Liver (tissue), 9 donors: ENCODE results near the gene ANKRD13A. TPM values are rescaled to one million over a fixed set of nuclear protein-coding genes. Genes with fewer than 3 reads are reported as not detected.
"Not testable (repeated sequence)": the region's sequence is repeated elsewhere in the genome, so short reads cannot be mapped to it uniquely, and the experiment has no call there.

ENCODE experiments used
- DNase-seq: peaks from one replicate; pipeline ENCODE4 v3.0.0-alpha.2; 2017; ENCODE audit warnings: low spot score
- H3K27ac ChIP-seq, 2 donors: one replicate each; pipeline ENCODE4 v1.7.0; 2013; ENCODE audit warnings: inconsistent platforms in 2 of 2, low read length in 2 of 2, control low read depth in 1 of 2, low read depth in 1 of 2, mild to moderate bottlenecking in 1 of 2
- H3K27me3 ChIP-seq, 4 donors: one replicate each; pipeline versions ENCODE4 v1.6.1 to v1.7.0; 2013; ENCODE audit warnings: low read length in 3 of 4, inconsistent platforms in 1 of 4, mild to moderate bottlenecking in 1 of 4, moderate library complexity in 1 of 4; ENCODE audit not compliant: control insufficient read depth in 4 of 4, insufficient read depth in 4 of 4
- H3K36me3 ChIP-seq, 4 donors: one replicate each; pipeline versions ENCODE4 v1.6.1 to v1.7.0; 2013; ENCODE audit warnings: low read length in 3 of 4, mild to moderate bottlenecking in 3 of 4, low read depth in 1 of 4, moderate library complexity in 1 of 4; ENCODE audit not compliant: control insufficient read depth in 4 of 4, insufficient read depth in 3 of 4
- H3K4me1 ChIP-seq, 4 donors: one replicate each; pipeline versions ENCODE4 v1.6.1 to v1.7.0; 2013; ENCODE audit warnings: low read length in 3 of 4, mild to moderate bottlenecking in 3 of 4, moderate library complexity in 1 of 4; ENCODE audit not compliant: control insufficient read depth in 4 of 4, insufficient read depth in 4 of 4
- H3K4me3 ChIP-seq, 3 donors: one replicate each; pipeline versions ENCODE4 v1.6.1 to v1.7.0; 2013; ENCODE audit warnings: low read length in 3 of 3, control low read depth in 1 of 3, low read depth in 1 of 3, mild to moderate bottlenecking in 1 of 3
- H3K9ac ChIP-seq, 2 donors: one replicate each; pipeline ENCODE4 v1.7.0; 2013; ENCODE audit warnings: low read length in 2 of 2, mild to moderate bottlenecking in 2 of 2, moderate library complexity in 2 of 2, control low read depth in 1 of 2, low read depth in 1 of 2
- H3K9me3 ChIP-seq, 4 donors: one replicate each; pipeline versions ENCODE4 v1.6.1 to v1.7.0; 2013; ENCODE audit warnings: low read length in 3 of 4; ENCODE audit not compliant: control insufficient read depth in 4 of 4
- EGR1 ChIP-seq, 2 donors: IDR thresholded peaks; 2 replicates each; pipeline ENCODE4 v1.6.1; 2016 to 2018; ENCODE audit warnings: antibody characterized with exemption in 2 of 2, low read depth in 2 of 2
- FOXA1 ChIP-seq: IDR thresholded peaks from 2 replicates; pipeline ENCODE4 v1.6.1; 2016; ENCODE audit warnings: antibody characterized with exemption
- NR2F2 ChIP-seq: IDR thresholded peaks from 2 replicates; pipeline ENCODE4 v1.6.1; 2016; ENCODE audit warnings: antibody characterized with exemption
- RAD21 ChIP-seq, 2 donors: IDR thresholded peaks; 2 replicates each; pipeline ENCODE4 v1.6.1; 2016; ENCODE audit warnings: antibody characterized with exemption in 2 of 2, mild to moderate bottlenecking in 2 of 2
- SP1 ChIP-seq: IDR thresholded peaks from 2 replicates; pipeline ENCODE4 v1.6.1; 2018; ENCODE audit warnings: antibody characterized with exemption, mild to moderate bottlenecking
- WGBS: extraction: QIAGEN DNeasy Blood & Tissue Kit; methylation state at CpG from one replicate; pipeline ENCODE4 v1.1.7; 2013; 5-methylcytosine and 5-hydroxymethylcytosine counted together
- polyA plus RNA-seq, 2 donors: library from polyadenylated mRNA; stranded (reverse) in 1 of 2; unstranded in 1 of 2; fragments of 200-250 nt in 1 of 2; fragments of >200 nt in 1 of 2; fragmentation: Nextera tagmentation in 1 of 2; extraction: Ambion mirVana in 1 of 2; gene quantifications; one replicate each; pipeline versions ENCODE4 v1.2.1 to v1.2.3, GENCODE V29; 2013 to 2015
- total RNA-seq, 2 donors: library from RNA; depleted of rRNA; stranded (reverse); fragments of >200 nt; gene quantifications; one replicate each; pipeline ENCODE4 v1.2.3, GENCODE V29; 2014
- TF ChIP-seq, protein P1 (sequence below): fragments of 150-350 bp; IDR thresholded peaks from 2 replicates; pipeline ENCODE4 v1.5.1; 2017; ENCODE audit warnings: improper control_type of control experiment, low read depth, low read length; ENCODE audit not compliant: missing input control
- TF ChIP-seq, protein P2 (sequence below): IDR thresholded peaks from 2 replicates; pipeline ENCODE4 v1.6.1; 2016; ENCODE audit warnings: antibody characterized with exemption, mild to moderate bottlenecking
- TF ChIP-seq, protein P3 (sequence below): IDR thresholded peaks from 2 replicates; pipeline ENCODE4 v1.6.1; 2016; ENCODE audit warnings: antibody characterized with exemption
- donor health status: healthy.
- donor health status: healthy.
- donor health status: healthy.
- donor health status: healthy.
- donor health status: healthy.

ANKRD13A gene
- total and polyA plus RNA-seq, 4 donors = 7.0 to 40.5 (median 18.8) TPM

DNA sequence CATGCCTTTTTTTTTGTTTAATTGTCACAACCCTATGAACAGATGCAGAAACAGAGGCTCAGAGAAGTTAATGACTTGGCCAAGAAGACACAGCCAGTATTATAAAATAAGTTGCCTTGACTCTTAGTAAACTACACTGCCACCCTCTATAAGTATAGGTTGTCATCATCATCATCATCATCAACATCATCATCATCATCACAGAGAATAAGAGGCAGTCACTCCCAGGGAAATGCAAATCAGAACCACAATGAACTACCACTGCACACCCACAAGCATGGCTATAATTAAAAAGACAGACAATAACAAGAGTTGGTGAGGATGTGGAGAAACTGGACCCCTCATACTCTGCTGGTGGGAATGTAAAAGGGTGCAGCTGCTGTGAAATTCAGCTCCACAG is 72.3 kb downstream of the ANKRD13A start:
- Histone ChIP-seq H3K9me3 (no peaks in the 10 kb centered on the region), H3K27me3 (no peaks in the 10 kb centered on the region), H3K36me3 (no peaks in the 10 kb centered on the region), H3K4me3 (no peak overlapping the region), H3K9ac (no peak overlapping the region), H3K4me1 (peaks cover 0 to 6% (median 2%) of the 10 kb centered on the region in 4 donors), H3K27ac (no peak overlapping the region)
- no peak for DNase-seq
- TF ChIP-seq, protein P1, sequence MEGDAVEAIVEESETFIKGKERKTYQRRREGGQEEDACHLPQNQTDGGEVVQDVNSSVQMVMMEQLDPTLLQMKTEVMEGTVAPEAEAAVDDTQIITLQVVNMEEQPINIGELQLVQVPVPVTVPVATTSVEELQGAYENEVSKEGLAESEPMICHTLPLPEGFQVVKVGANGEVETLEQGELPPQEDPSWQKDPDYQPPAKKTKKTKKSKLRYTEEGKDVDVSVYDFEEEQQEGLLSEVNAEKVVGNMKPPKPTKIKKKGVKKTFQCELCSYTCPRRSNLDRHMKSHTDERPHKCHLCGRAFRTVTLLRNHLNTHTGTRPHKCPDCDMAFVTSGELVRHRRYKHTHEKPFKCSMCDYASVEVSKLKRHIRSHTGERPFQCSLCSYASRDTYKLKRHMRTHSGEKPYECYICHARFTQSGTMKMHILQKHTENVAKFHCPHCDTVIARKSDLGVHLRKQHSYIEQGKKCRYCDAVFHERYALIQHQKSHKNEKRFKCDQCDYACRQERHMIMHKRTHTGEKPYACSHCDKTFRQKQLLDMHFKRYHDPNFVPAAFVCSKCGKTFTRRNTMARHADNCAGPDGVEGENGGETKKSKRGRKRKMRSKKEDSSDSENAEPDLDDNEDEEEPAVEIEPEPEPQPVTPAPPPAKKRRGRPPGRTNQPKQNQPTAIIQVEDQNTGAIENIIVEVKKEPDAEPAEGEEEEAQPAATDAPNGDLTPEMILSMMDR = no peak
- TF ChIP-seq SP1 (no peak), NR2F2 (no peak)

DNA sequence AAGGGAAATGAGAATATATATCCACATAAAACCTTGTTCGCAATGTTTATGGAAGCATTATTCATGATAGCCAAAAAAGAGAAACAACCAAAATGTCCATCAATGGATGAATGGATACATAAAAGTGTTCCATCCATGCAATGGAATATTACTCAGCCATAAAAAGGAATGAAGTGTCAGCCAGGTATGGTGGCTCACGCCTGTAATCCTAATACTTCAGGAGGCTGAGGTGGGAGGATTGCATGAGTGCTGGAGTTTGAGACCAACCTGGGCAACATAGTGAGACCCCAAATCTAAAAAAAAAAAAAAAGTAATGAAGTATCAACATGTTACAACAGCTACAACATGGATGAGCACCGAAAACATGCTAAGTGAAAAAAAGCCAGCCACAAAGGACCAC is 72.7 kb downstream of the ANKRD13A start:
- Histone ChIP-seq H3K4me1 (peaks cover 0 to 6% (median 2%) of the 10 kb centered on the region in 4 donors), H3K27me3 (no peaks in the 10 kb centered on the region), H3K9me3 (no peaks in the 10 kb centered on the region), H3K9ac (no peak overlapping the region), H3K36me3 (no peaks in the 10 kb centered on the region), H3K27ac (no peak overlapping the region), H3K4me3 (no peak overlapping the region)
- 98% methylated on average over 3 of the region's 3 CpGs for WGBS
- TF ChIP-seq EGR1 (IDR thresholded peaks at IDR 0.05; ENCODE audit: low read depth in 2 of 2) (no peak), FOXA1 (no peak), RAD21 (IDR thresholded peaks at IDR 0.05) (no peak)
- TF ChIP-seq, protein P2, sequence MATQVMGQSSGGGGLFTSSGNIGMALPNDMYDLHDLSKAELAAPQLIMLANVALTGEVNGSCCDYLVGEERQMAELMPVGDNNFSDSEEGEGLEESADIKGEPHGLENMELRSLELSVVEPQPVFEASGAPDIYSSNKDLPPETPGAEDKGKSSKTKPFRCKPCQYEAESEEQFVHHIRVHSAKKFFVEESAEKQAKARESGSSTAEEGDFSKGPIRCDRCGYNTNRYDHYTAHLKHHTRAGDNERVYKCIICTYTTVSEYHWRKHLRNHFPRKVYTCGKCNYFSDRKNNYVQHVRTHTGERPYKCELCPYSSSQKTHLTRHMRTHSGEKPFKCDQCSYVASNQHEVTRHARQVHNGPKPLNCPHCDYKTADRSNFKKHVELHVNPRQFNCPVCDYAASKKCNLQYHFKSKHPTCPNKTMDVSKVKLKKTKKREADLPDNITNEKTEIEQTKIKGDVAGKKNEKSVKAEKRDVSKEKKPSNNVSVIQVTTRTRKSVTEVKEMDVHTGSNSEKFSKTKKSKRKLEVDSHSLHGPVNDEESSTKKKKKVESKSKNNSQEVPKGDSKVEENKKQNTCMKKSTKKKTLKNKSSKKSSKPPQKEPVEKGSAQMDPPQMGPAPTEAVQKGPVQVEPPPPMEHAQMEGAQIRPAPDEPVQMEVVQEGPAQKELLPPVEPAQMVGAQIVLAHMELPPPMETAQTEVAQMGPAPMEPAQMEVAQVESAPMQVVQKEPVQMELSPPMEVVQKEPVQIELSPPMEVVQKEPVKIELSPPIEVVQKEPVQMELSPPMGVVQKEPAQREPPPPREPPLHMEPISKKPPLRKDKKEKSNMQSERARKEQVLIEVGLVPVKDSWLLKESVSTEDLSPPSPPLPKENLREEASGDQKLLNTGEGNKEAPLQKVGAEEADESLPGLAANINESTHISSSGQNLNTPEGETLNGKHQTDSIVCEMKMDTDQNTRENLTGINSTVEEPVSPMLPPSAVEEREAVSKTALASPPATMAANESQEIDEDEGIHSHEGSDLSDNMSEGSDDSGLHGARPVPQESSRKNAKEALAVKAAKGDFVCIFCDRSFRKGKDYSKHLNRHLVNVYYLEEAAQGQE = no peak
- TF ChIP-seq, protein P3, sequence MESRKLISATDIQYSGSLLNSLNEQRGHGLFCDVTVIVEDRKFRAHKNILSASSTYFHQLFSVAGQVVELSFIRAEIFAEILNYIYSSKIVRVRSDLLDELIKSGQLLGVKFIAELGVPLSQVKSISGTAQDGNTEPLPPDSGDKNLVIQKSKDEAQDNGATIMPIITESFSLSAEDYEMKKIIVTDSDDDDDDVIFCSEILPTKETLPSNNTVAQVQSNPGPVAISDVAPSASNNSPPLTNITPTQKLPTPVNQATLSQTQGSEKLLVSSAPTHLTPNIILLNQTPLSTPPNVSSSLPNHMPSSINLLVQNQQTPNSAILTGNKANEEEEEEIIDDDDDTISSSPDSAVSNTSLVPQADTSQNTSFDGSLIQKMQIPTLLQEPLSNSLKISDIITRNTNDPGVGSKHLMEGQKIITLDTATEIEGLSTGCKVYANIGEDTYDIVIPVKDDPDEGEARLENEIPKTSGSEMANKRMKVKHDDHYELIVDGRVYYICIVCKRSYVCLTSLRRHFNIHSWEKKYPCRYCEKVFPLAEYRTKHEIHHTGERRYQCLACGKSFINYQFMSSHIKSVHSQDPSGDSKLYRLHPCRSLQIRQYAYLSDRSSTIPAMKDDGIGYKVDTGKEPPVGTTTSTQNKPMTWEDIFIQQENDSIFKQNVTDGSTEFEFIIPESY = no peak
- no peak for DNase-seq

DNA sequence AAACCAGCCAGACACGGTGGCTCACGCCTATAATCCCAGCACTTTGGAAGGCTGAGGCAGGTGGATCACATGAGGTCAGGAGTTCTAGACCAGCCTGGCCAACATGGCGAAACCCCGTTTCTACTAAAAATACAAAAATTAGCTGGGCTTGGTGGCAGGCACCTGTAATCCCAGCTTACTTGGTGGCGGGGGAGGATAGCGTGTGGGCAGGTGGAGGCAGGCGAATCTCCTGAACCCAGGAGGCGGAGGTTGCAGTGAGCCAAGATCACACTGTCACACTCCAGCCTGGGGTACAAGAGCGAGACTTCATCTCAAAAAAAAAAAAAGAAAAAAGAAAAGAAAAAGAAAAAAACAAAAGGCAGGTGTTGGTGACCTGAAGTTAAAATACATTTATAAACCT is 73.4 kb downstream of the ANKRD13A start:
- H3K27me3 ChIP-seq, H3K36me3 ChIP-seq, H3K9me3 ChIP-seq, H3K27ac ChIP-seq, DNase-seq, H3K9ac ChIP-seq, H3K4me1 ChIP-seq, H3K4me3 ChIP-seq: not testable (repeated sequence)
- 88% methylated on average over 9 of the region's 9 CpGs for WGBS
